Measurements from ENCODE around the gene EPC1.
"Not testable (repeated sequence)": the region's sequence is repeated elsewhere in the genome, so short reads cannot be mapped to it uniquely, and the experiment has no call there.

Gene EPC1

GRCh38 chr10:32266979-32267378, 80.0 kb downstream of the EPC1 start:
- DNase-seq: no peak

- no peak for DNase-seq
These were observed 80.4 kb downstream of the EPC1 start for GRCh38 chr10:32266566-32266965.

GRCh38 chr10:32265756-32266155, 81.2 kb downstream of the EPC1 start:
- DNase-seq: no peak

- no peak for DNase-seq
These were observed 83.7 kb downstream of the EPC1 start for GRCh38 chr10:32263300-32263699.

- DNase-seq: no peak
These were observed 87.4 kb downstream of the EPC1 start for GRCh38 chr10:32259551-32259950.

GRCh38 chr10:32256613-32257437, 90.1 kb downstream of the EPC1 start:
- peak in 1 of 2 experiments; percentile 8 for DNase-seq

GRCh38 chr10:32253821-32254220, 93.1 kb downstream of the EPC1 start:
- DNase-seq: no peak

- no peak for DNase-seq
These were observed 93.7 kb downstream of the EPC1 start for GRCh38 chr10:32253276-32253675.

GRCh38 chr10:32250489-32250888, 96.5 kb downstream of the EPC1 start:
- DNase-seq: not testable (repeated sequence)

- DNase-seq: no peak
These were observed 100.3 kb downstream of the EPC1 start for GRCh38 chr10:32246685-32247084.

- DNase-seq: no peak
These were observed 101.2 kb downstream of the EPC1 start for GRCh38 chr10:32245760-32246159.

- DNase-seq: no peak
These were observed 102.3 kb downstream of the EPC1 start for GRCh38 chr10:32244421-32245207.

- DNase-seq: no peak
These were observed 102.9 kb downstream of the EPC1 start for GRCh38 chr10:32244011-32244410.

- DNase-seq: no peak
These were observed 105.0 kb downstream of the EPC1 start for GRCh38 chr10:32241946-32242345.

GRCh38 chr10:32240471-32240870, 106.5 kb downstream of the EPC1 start:
- DNase-seq: no peak

- DNase-seq: no peak
These were observed 107.2 kb downstream of the EPC1 start for GRCh38 chr10:32239769-32240168.

- no peak for DNase-seq
These were observed 109.2 kb downstream of the EPC1 start for GRCh38 chr10:32237644-32238345.

GRCh38 chr10:32234471-32234870, 112.5 kb downstream of the EPC1 start:
- DNase-seq: no peak

- DNase-seq: not testable (repeated sequence)
These were observed 113.6 kb downstream of the EPC1 start for GRCh38 chr10:32233375-32233774.

GRCh38 chr10:32232378-32232777, 114.6 kb downstream of the EPC1 start:
- no peak for DNase-seq

- DNase-seq: not testable (repeated sequence)
These were observed 117.2 kb downstream of the EPC1 start for GRCh38 chr10:32229788-32230187.

GRCh38 chr10:32229170-32229569, 117.8 kb downstream of the EPC1 start:
- DNase-seq: no peak

GRCh38 chr10:32227802-32228201, 119.2 kb downstream of the EPC1 start:
- no peak for DNase-seq

Data from cerebellar nuclear complex (tissue), 1 donor.